Parietal lobe (tissue), 1 donor: ENCODE results near the gene GEN1. TPM values are rescaled to one million over a fixed set of nuclear protein-coding genes. Genes with fewer than 3 reads are reported as not detected.

Source experiments
- total RNA-seq: library from RNA; depleted of rRNA; stranded (reverse); fragments of >200 nt; gene quantifications from one replicate; pipeline ENCODE4 v1.2.3, GENCODE V29; 2014

Gene GEN1, protein sequence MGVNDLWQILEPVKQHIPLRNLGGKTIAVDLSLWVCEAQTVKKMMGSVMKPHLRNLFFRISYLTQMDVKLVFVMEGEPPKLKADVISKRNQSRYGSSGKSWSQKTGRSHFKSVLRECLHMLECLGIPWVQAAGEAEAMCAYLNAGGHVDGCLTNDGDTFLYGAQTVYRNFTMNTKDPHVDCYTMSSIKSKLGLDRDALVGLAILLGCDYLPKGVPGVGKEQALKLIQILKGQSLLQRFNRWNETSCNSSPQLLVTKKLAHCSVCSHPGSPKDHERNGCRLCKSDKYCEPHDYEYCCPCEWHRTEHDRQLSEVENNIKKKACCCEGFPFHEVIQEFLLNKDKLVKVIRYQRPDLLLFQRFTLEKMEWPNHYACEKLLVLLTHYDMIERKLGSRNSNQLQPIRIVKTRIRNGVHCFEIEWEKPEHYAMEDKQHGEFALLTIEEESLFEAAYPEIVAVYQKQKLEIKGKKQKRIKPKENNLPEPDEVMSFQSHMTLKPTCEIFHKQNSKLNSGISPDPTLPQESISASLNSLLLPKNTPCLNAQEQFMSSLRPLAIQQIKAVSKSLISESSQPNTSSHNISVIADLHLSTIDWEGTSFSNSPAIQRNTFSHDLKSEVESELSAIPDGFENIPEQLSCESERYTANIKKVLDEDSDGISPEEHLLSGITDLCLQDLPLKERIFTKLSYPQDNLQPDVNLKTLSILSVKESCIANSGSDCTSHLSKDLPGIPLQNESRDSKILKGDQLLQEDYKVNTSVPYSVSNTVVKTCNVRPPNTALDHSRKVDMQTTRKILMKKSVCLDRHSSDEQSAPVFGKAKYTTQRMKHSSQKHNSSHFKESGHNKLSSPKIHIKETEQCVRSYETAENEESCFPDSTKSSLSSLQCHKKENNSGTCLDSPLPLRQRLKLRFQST
- total RNA-seq = 16.6 TPM

DNA sequence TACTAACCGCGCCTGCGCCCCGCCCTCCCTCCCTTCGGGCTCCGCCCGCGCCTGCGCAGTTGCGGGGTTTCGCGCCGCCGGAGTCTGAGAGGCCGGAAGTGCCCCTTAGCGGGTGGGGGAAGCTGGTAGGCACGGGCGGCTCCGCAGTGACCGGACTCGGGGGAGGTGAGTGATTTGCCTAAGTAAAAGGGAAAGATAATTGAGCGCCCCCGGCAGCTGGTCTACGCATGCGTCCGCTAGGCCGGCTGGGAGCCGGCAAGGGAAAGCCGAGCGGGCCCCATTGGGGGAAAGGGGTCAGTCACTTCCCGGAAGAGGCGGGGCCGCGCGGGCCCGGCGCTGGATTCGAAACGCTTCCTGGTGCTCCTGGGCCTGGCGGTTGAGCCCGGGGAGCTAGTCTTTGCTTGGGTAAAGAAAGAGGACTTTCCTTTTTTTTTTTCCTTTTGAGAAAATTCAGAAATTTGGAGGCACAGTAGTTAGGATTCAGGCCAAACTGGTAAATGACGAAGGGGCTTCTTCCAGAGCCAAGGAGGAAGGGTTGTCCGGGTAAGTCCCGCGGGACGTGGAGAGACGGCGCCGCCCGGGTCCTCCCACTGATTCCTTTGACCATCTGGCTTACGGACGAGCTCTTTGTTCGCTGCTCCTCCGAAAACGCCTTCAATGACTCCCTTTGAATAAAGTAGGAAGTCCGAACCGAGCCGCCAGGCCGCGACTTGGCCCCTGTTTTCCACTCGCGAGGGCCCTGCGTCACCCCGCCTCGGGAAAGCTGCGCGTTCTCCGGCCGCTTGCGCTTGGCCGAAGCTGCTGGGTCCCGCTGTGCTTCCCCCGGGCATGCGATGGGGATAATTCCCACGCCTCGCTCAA is at the start of gene GEN1, which contains the start of gene SMC6:
TSS of gene GEN1 (plus strand) at position 336 of the 861 bp plus-strand sequence. CDS start 5,806 bp downstream, outside the sequence.
TSS of gene SMC6 (minus strand) at position 8 of the 861 bp plus-strand sequence. CDS start 7,864 bp downstream, outside the sequence.

DNA sequence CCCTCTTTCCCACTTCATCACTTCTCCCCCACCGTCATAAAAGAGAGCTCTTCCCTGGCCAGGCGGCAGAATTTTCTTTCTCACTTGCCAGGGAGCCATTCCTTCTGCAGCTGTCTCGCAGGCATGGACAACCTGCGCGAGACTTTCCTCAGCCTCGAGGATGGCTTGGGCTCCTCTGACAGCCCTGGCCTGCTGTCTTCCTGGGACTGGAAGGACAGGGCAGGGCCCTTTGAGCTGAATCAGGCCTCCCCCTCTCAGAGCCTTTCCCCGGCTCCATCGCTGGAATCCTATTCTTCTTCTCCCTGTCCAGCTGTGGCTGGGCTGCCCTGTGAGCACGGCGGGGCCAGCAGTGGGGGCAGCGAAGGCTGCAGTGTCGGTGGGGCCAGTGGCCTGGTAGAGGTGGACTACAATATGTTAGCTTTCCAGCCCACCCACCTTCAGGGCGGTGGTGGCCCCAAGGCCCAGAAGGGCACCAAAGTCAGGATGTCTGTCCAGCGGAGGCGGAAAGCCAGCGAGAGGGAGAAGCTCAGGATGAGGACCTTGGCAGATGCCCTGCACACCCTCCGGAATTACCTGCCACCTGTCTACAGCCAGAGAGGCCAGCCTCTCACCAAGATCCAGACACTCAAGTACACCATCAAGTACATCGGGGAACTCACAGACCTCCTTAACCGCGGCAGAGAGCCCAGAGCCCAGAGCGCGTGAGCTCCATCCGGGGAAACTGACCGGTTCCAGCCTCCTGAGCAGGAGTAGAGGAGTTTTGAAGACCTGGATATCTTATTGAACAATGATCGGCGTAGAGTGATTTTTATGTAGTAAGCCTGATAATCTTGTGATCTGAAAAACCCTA is 62.7 kb downstream of the GEN1 start, which contains the start of gene MSGN1:
TSS of gene MSGN1 (plus strand) at position 65 of the 850 bp plus-strand sequence. CDS start at position 124, 59 bp downstream.

Other genes with a start within 250 kb of the GEN1 start
- gene RAD51AP2, start 235.7 kb upstream of the GEN1 start, total RNA-seq = 0.94 TPM
- 19.7 TPM for gene VSNL1, start 213.4 kb upstream of the GEN1 start, total RNA-seq
- 43.8 TPM for gene SMC6, start 328 bp upstream of the GEN1 start, total RNA-seq
- not detected for gene MSGN1, start 62.3 kb downstream of the GEN1 start, total RNA-seq
- gene KCNS3, start 124.5 kb downstream of the GEN1 start, total RNA-seq = 1.9 TPM